Measurements from ENCODE around the gene MSL2.
"Not testable (repeated sequence)": the region's sequence is repeated elsewhere in the genome, so short reads cannot be mapped to it uniquely, and the experiment has no call there.

MSL2 gene

DNA sequence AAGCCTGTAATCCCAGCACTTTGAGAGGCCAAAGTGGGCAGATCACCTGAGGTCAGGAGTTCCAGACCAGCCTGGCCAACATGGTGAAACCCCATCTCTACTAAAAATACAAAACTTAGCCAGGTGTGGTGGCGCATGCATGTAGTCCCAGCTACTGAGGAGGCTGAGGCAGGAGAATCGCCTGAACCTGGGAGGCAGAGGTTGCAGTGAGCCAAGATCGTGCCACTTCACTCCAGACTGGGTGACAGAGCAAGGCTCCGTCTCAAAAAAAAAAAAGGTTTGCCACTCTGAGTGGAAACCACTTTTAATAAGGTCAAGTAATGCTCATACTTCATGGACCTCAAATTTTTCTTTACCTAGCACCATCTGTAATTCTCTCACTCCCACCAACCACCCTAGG lies 51.7 kb downstream of the MSL2 start:
- DNase-seq (ENCODE audit: low read depth in 2 of 3, low spot score in 2 of 3), result not testable (repeated sequence)

DNA sequence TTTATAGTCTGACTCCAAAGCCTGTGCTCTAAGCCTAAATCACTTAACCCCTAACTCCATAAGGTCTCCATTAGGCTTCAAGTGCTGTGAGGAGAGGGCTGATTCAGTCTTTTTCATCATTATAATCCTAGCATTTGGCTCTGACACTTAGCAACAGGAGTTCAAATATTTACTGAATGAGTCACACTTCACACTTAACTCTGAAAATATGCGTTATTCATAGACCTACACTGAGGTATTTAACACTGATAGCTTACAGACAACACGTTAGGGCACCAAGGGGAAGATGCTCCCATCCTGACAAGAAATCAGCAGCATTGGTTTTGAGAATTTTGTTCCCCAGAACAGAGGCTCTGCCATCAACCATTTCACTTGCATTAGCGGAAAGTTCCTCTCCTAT lies 53.5 kb downstream of the MSL2 start:
- DNase-seq (ENCODE audit: low read depth in 2 of 3, low spot score in 2 of 3), result no peak

DNA sequence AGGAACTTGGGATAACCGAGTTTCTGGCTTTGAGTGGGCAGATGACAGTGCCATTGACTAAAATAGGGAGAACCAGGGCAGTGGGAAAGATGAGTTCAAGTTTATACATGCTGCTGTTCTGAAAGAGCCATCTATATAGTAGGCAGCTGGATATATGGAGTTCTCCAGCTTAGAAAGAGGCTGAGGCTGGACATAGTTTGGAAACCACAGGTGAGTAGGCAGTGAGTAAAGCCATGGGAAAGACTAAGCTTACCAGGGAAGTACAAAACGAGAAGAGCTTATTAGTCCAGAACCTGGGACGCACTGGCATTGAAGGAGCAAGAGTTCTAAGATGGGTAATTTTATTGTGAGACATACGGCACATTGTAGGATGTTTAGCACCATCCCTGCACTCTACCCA lies 54.2 kb downstream of the MSL2 start:
- DNase-seq (ENCODE audit: low read depth in 2 of 3, low spot score in 2 of 3), result no peak

DNA sequence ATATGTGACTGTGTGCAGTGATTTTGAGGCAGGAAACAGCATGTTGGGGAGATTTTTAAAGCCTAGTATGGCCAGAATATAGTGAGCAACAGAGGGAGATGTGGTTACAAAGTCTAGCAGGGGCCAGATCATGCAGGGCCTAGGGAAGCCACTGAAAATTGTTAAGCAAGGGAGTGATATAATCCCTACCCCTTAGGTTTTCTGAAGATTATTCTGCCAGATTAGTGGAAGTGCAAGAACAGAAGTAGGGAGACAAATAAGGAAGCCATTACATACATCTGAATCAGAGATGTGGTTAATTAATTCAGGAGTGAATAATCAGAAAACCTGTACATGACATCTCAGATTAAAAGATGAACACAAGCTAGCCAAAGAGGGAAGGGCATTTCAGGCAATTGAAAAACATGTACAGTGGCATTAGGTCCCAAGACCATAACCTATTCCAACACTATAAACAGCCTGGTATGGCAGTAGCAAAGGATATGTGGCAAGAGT lies 54.8 kb downstream of the MSL2 start:
- DNase-seq (ENCODE audit: low read depth in 2 of 3, low spot score in 2 of 3), result no peak

DNA sequence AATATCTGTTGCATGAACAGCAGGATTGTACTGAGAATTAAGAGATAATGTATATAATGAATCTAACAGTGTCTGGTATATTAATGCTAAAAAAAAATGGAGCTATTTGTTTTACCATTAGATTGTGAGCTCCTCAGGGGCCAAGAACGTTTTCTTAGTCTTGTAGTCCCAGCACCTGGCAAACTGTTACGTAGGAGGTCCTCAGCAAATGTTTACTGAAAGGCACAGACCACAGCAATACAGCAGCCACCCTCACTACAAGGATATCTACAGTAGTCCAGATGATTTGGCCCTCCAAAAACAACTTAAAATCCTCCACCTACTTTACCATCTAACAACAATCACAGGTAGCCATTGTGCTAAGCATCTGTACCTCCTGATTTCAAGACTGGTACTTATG lies 59.7 kb downstream of the MSL2 start:
- DNase-seq (ENCODE audit: low read depth in 2 of 3, low spot score in 2 of 3), result no peak

DNA sequence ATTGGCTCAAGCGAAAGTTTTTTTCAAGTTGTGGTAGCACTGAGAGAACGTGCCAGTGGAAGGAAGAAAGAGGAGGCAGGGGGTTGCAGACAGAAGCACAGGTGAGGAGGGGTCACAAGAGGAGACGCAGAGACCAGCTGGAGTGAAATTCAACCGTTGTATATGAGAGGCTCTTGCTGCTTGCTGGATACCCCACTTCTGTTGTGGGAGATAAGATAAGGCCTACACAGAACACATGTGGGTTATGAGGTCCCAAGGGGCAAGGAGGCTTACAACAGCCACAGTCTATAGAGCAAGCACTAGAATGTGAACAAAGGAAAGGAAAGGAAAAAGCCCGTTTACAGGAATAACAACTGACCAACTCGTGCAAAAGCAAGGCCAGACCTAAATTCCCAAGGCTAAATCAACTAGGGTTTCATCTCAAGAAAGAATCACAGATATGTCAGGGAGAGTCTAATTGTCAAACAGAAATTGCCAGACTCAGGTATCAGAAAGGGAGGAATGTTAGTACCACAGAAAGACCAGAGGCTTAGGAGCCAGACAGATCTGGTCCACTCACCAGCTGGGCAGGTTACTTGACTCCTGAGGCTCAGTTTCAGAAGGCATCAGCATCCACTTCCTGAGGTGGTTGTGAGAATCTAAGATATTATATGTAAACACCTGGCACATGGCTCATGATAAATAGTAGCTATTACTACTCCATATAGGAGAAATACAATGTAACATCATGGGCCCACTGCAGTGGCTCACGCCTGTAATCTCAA lies 60.9 kb downstream of the MSL2 start:
- no peak for DNase-seq (ENCODE audit: low read depth in 2 of 3, low spot score in 2 of 3)

DNA sequence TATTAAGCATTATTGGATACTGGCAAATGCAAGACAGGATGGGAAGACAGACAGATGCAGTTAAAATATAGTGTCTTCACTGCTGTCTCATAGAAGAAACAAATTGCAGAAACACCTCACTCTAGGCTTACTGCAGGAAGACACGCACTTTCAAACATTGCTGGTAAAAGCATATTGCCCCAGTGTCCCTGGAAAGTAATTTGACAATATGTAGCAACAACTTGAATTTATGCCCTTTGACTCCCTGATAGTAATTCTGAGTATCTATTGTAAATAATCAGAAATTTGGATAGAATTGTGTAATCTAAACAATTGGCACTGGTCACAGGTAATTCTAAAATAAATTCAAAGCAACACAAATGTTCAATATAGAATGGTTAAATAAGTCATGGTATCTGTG lies 62.0 kb downstream of the MSL2 start:
- DNase-seq (ENCODE audit: low read depth in 2 of 3, low spot score in 2 of 3), result no peak

DNA sequence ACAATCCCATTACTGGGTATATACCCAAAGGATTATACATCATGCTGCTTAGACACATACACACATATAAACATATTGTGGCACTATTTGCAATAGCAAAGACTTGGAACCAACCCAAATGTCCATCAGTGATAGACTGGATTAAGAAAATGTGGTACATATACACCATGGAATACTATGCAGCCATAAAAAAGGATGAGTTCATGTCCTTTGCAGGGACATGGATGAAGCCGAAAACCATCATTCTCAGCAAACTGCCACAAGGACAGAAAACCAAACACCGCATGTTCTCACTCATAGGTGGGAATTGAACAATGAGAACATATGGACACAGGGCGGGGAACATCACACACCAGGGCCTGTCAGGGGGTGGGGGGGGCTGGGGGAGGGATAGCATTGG lies 64.5 kb downstream of the MSL2 start:
- DNase-seq (ENCODE audit: low read depth in 2 of 3, low spot score in 2 of 3), result not testable (repeated sequence)

DNA sequence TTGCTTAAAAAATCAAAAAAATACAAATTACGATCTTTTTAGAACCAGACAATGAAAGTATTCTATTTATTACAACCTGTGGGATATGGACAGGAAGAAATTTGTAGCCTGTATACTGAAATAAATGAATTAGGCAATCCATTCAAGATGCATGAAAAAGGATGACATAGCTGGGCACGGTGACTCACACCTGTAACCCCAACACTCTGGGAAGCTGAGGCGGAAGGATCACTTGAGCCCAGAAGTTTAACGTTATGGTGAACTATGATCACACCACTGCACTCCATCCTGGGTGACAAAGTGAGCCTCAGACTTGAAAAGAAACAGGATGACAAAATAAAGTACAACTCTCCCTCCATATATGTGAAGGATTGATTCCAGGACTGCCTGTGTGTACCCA lies 74.1 kb downstream of the MSL2 start:
- no peak for DNase-seq (ENCODE audit: low read depth in 2 of 3, low spot score in 2 of 3)

DNA sequence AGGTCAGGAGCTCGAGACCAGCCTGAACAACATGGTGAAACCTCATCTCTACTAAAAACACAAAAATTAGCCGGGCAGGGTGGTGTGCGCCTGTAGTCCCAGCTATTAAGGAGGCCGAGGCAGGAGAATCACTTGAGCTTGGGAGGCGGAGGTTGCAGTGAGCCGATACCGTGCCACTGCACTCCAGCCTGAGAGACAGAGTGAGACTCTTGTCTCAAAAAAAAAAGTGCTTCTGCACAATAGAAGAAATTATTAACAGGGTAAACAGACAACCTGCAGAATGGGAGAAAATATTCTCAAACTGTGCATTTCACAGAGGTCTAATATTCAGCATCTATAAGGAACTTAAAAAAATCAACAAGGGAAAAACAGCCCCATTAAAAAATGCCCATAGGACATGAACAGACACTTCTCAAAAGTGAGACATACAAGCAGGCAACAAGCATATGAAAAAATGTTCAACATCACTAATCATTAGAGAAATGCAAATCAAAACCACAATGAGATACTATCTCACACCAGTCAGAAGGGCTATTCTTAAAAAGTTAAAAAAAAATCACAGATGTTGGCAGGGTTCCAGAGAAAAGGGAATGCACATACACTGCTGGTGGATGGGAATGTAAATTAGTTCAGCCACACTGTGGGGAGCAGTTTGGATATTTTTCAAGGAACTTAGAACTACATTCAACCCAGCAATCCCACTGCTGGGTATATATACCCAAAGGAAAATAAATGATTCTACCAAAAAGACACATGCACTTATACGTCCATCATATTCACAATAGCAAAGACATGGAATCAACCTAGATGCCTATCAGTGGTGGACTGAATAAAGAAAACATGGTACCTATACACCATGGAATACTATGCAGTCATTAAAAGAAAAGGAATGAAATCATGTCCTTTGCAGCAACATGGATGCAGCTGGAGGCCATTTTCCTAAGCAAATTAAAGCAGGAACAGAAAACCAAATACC lies 75.5 kb downstream of the MSL2 start:
- DNase-seq (ENCODE audit: low read depth in 2 of 3, low spot score in 2 of 3), result no peak

DNA sequence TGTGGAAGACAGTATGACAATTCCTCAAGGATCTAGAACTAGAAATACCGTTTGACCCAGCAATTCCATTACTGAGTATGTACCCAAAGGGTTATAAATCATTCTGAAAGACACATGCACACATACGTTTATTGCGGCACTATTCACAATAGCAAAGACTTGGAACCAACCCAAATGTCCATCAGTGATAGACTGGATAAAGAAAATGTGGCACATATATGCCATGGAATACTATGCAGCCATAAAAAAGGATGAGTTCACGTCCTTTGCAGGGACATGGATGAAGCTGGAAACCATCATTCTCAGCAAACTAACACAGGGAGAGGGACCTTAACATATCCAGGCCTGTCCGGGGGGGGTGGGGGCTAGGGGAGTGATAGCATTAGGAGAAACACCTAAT lies 76.4 kb downstream of the MSL2 start:
- not testable (repeated sequence) for DNase-seq (ENCODE audit: low read depth in 2 of 3, low spot score in 2 of 3)

DNA sequence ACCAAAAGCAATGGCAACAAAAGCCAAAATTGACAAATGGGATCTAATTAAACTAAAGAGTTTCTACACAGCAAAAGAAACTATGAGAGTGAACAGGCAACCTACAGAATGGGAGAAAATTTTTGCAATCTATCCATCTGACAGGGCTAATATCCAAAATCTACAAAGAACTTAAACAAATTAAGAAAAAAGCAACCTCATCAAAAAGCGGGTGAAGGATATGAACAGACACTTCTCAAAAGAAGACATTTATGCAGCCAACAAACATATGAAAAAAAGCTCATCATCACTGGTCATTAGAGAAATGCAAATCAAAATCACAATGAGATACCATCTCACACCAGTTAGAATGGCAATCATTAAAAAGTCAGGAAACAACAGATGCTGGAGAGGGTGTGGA lies 76.8 kb downstream of the MSL2 start:
- not testable (repeated sequence) for DNase-seq (ENCODE audit: low read depth in 2 of 3, low spot score in 2 of 3)

DNA sequence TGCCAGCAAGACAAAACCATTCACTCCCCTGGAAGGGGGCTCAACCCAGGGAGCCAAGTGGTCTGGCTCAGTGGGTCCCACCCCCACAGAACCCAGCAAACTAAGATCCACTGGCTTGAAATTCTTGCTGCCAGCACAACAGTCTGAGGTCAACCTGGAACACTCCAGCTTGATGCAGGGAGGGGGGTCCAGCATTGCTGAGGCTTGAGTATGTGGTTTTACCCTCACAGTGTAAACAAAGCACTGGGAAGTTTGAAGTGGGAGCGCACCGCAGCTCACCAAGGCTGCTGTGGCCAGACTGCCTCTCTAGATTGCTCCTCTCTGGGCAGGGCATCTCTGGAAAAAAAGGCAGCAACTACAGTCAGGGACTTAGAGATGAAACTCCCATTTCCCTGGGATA lies 81.7 kb downstream of the MSL2 start:
- DNase-seq (ENCODE audit: low read depth in 2 of 3, low spot score in 2 of 3), result no peak

DNA sequence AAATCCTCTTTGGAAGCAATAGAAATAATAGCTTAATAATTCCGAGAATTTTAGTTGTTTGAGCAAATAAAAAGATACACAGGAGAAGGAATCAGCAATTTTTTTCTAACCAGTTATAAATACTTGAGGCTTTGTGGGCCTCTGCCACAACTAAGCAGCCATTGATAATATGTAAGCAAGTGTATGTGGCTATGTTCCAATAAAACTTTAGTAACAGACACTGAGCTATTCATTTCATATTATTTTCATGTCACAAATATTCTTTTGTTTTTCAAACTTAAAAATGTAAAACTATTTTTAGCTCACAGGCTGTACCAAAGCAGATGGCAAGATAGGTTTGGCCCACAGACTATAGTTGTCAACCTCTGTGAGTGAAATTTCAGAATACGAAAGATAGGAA lies 85.7 kb downstream of the MSL2 start:
- DNase-seq (ENCODE audit: low read depth in 2 of 3, low spot score in 2 of 3), result no peak

DNA sequence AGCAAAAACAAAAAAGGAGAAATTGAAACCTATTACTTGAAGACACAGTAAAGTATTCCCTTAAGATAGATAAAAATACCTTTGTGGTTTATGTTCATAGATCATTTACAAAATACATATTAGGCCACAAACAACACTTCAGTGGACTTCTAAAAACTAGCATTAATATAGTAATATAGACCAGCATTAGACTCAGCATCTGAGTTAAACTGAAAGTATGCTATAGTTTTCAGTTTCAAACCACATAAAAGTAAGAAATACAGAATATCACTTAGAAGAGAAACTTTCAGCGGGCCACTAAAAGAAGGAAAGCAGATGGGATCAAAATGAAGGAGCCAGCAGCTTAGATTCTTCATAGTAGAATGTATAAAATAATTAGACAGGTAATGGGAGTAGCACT lies 86.6 kb downstream of the MSL2 start:
- no peak for DNase-seq (ENCODE audit: low read depth in 2 of 3, low spot score in 2 of 3)

DNA sequence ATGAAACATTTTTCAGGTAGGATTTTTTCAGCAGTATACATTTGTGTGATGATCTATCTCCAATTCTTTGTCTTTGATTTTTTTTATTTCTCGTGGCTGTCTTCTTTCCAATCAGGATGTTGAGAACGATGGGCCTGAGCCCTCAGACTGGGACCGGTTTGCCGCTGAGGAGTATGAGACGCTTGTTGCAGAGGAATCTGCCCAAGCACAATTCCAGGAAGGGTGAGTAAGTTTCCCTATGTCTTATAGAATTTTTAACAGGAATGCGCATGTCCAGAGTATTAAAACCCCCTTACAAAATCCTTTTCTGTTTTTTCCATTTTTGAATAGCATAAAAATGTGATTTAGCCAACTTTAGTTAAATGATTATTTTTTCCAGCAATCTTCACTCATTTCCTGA lies 90.0 kb downstream of the MSL2 start:
- DNase-seq (ENCODE audit: low read depth in 2 of 3, low spot score in 2 of 3), result no peak

DNA sequence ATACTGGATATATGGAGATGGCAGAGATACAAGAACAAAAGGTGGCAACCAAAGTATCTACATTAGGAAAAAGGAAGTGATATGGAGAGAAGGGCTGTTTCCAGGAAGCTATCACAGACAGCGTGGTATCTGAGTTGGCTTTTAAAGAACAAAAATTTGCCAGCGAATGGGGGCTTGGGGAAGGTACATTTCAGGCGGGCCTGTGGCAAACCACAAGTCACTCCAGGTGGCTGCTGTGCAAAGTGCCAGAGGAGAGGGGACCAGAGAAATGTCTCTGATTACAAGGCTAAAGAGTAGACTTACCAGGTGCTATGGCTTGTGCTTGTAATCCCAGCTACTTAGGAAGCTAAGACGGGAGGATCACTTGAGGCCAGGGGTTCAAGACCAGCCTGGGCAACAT lies 91.1 kb downstream of the MSL2 start:
- no peak for DNase-seq (ENCODE audit: low read depth in 2 of 3, low spot score in 2 of 3)

Data from activated CD8-positive, alpha-beta memory T cell treated with anti-CD3 and anti-CD28 coated beads for 48 hours (primary cell).